ENCODE results near the gene GNG7. TPM values are rescaled to one million over a fixed set of nuclear protein-coding genes. Genes with fewer than 3 reads are reported as not detected.
A peak's percentile ranks its signal among the peaks of the same experiment; 100 is the strongest.

The GNG7 gene
- total RNA-seq, 1 donor = 0.72 TPM

- Histone ChIP-seq H3K4me2 (ENCODE audit: insufficient read depth, low read length) (no peak overlapping the region), H3K9me3 (ENCODE audit: low read depth, low read length) (peaks cover 6% of the 10 kb centered on the region), H2AFZ (ENCODE audit: low read length) (no peak overlapping the region), H3K27me3 (ENCODE audit: insufficient read depth, low read length) (no peaks in the 10 kb centered on the region), H3K4me3 (ENCODE audit: insufficient read depth, low read length) (no peak overlapping the region), H3K36me3 (ENCODE audit: insufficient read depth, low read length) (no peaks in the 10 kb centered on the region), H3K79me2 (ENCODE audit: insufficient read depth, low read length) (no peaks in the 10 kb centered on the region), H4K20me1 (ENCODE audit: insufficient read depth, low read length) (no peaks in the 10 kb centered on the region), H3K27ac (ENCODE audit: low read depth, low read length) (no peak overlapping the region), H3K4me1 (ENCODE audit: insufficient read depth, low read length) (peaks cover 22% of the 10 kb centered on the region)
- no peak for TF ChIP-seq CTCF (IDR thresholded peaks at IDR 0.05; ENCODE audit: extremely low read depth, low read depth, low read length)
- peak; percentile 5 for DNase-seq (ENCODE audit: insufficient read length, low spot score, missing footprints)
These were observed 72.0 kb downstream of the GNG7 start for GRCh38 chr19:2630352-2631001.

GRCh38 chr19:2629491-2630351 lies 72.8 kb downstream of the GNG7 start:
- no peak for TF ChIP-seq CTCF (IDR thresholded peaks at IDR 0.05; ENCODE audit: extremely low read depth, low read depth, low read length)
- no peaks in the 10 kb centered on the region for H4K20me1 ChIP-seq (ENCODE audit: insufficient read depth, low read length)
- H3K27me3 ChIP-seq (ENCODE audit: insufficient read depth, low read length) = no peaks in the 10 kb centered on the region
- peaks cover 6% of the 10 kb centered on the region for H3K9me3 ChIP-seq (ENCODE audit: low read depth, low read length)
- H3K4me3 ChIP-seq (ENCODE audit: insufficient read depth, low read length) = no peak overlapping the region
- no peaks in the 10 kb centered on the region for H3K36me3 ChIP-seq (ENCODE audit: insufficient read depth, low read length)
- H2AFZ ChIP-seq (ENCODE audit: low read length) = no peak overlapping the region
- H3K4me2 ChIP-seq (ENCODE audit: insufficient read depth, low read length) = no peak overlapping the region
- H3K27ac ChIP-seq (ENCODE audit: low read depth, low read length) = no peak overlapping the region
- no peaks in the 10 kb centered on the region for H3K79me2 ChIP-seq (ENCODE audit: insufficient read depth, low read length)
- peaks cover 21% of the 10 kb centered on the region for H3K4me1 ChIP-seq (ENCODE audit: insufficient read depth, low read length)
- peak; percentile 51 for DNase-seq (ENCODE audit: insufficient read length, low spot score, missing footprints)

GRCh38 chr19:2628597-2628996 lies 73.9 kb downstream of the GNG7 start:
- H3K4me1 ChIP-seq (ENCODE audit: insufficient read depth, low read length) = peaks cover 12% of the 10 kb centered on the region
- H4K20me1 ChIP-seq (ENCODE audit: insufficient read depth, low read length) = no peaks in the 10 kb centered on the region
- H3K9me3 ChIP-seq (ENCODE audit: low read depth, low read length) = peaks cover 6% of the 10 kb centered on the region
- no peaks in the 10 kb centered on the region for H3K27me3 ChIP-seq (ENCODE audit: insufficient read depth, low read length)
- no peak overlapping the region for H3K4me2 ChIP-seq (ENCODE audit: insufficient read depth, low read length)
- no peak for TF ChIP-seq CTCF (IDR thresholded peaks at IDR 0.05; ENCODE audit: extremely low read depth, low read depth, low read length)
- no peaks in the 10 kb centered on the region for H3K79me2 ChIP-seq (ENCODE audit: insufficient read depth, low read length)
- no peak for DNase-seq (ENCODE audit: insufficient read length, low spot score, missing footprints)
- H2AFZ ChIP-seq (ENCODE audit: low read length) = no peak overlapping the region
- H3K4me3 ChIP-seq (ENCODE audit: insufficient read depth, low read length) = no peak overlapping the region
- H3K27ac ChIP-seq (ENCODE audit: low read depth, low read length) = no peak overlapping the region
- H3K36me3 ChIP-seq (ENCODE audit: insufficient read depth, low read length) = no peaks in the 10 kb centered on the region

- Histone ChIP-seq H4K20me1 (ENCODE audit: insufficient read depth, low read length) (no peaks in the 10 kb centered on the region), H3K9me3 (ENCODE audit: low read depth, low read length) (peaks cover 6% of the 10 kb centered on the region), H3K27ac (ENCODE audit: low read depth, low read length) (peak overlapping the region; percentile 92), H3K4me3 (ENCODE audit: insufficient read depth, low read length) (peak overlapping the region; percentile 38), H3K36me3 (ENCODE audit: insufficient read depth, low read length) (no peaks in the 10 kb centered on the region), H3K4me2 (ENCODE audit: insufficient read depth, low read length) (peak overlapping the region; percentile 45), H2AFZ (ENCODE audit: low read length) (no peak overlapping the region), H3K4me1 (ENCODE audit: insufficient read depth, low read length) (peaks cover 12% of the 10 kb centered on the region), H3K79me2 (ENCODE audit: insufficient read depth, low read length) (no peaks in the 10 kb centered on the region), H3K27me3 (ENCODE audit: insufficient read depth, low read length) (no peaks in the 10 kb centered on the region)
- TF ChIP-seq CTCF (IDR thresholded peaks at IDR 0.05; ENCODE audit: extremely low read depth, low read depth, low read length) = no peak
- DNase-seq (ENCODE audit: insufficient read length, low spot score, missing footprints) = peak; percentile 85
These were observed 74.6 kb downstream of the GNG7 start for GRCh38 chr19:2627855-2628254.

All from osteoblast (primary cell).